Measurements from ENCODE around the gene DGAT2L6.

The DGAT2L6 gene, protein sequence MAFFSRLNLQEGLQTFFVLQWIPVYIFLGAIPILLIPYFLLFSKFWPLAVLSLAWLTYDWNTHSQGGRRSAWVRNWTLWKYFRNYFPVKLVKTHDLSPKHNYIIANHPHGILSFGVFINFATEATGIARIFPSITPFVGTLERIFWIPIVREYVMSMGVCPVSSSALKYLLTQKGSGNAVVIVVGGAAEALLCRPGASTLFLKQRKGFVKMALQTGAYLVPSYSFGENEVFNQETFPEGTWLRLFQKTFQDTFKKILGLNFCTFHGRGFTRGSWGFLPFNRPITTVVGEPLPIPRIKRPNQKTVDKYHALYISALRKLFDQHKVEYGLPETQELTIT

DNA sequence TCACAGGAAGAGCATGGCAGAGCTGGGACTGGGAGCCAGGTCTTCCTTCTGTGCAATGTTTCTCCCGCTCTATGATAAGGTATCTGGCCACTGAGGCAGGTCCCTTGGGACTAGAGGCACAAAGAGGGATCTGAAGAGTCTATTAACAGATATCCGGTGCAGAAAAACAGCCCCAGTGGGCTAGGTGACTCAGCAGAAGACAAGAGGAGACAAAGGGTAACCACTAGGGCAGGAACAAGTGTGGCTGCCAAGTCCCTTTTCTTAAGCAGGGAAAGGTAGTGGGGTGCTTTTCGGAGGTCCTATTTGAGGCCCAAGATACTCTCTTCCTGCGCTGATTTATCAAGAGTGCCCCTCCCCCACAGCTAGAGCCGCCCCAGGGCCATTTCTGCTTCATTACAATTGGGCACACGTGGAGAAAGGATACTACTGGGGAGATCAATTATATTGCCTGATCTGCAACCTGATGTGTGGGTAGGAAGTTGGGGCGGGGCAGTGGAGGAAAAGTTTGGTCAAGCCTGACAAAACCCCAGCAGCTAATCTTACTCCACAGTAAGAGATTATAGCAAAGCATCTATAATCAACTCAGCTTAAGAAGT lies at the start of gene DGAT2L6:
Gene DGAT2L6 (plus strand): TSS at position 546 of the 596 bp plus-strand sequence. CDS start 100 bp downstream, outside the sequence.
- Histone ChIP-seq H3K9me3 (ENCODE audit: low read length) (no peaks in the 10 kb centered on the region), H3K27ac (ENCODE audit: low read depth, low read length) (no peak within 1 kb of the TSS), H3K4me3 (ENCODE audit: low read depth in 1 of 2, low read length in 2 of 2) (no peak within 1 kb of the TSS), H3K9ac (ENCODE audit: low read length) (no peak within 1 kb of the TSS), H3K4me1 (ENCODE audit: insufficient read depth, low read length) (no peaks in the 10 kb centered on the region), H3K36me3 (ENCODE audit: insufficient read depth, low read length) (no peaks in the 10 kb centered on the region), H3K27me3 (ENCODE audit: control insufficient read depth in 1 of 2, insufficient read depth in 2 of 2, low read length in 2 of 2) (peaks cover 0 to 11% of the 10 kb centered on the region in 2 donors)

DNA sequence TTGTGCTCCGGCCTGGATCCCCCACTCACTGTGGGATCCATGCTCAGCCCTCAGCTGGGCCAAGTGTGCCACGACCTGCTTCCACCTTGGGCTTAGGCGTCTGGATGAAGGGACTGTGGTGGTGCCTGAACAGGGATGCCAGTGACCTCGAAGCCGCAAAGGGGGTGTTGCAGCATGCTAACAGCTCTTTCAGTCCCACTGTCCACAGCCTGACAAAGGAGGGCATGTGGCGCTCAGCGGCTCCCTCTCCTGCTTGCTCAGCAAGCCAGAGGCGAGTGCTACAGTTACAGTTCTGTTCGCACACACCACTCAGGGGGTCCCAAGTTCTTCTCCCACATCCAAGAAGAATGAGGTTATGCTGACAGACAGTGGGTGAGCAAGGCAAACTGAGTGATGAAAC lies 49.2 kb upstream of the DGAT2L6 start:
- Histone ChIP-seq H3K9me3 (ENCODE audit: low read length) (no peaks in the 10 kb centered on the region), H3K36me3 (ENCODE audit: insufficient read depth, low read length) (no peaks in the 10 kb centered on the region), H3K27ac (ENCODE audit: low read depth, low read length) (no peak overlapping the region), H3K27me3 (ENCODE audit: control insufficient read depth in 1 of 2, insufficient read depth in 2 of 2, low read length in 2 of 2) (peaks cover 0 to 12% of the 10 kb centered on the region in 2 donors), H3K9ac (ENCODE audit: low read length) (no peak overlapping the region), H3K4me1 (ENCODE audit: insufficient read depth, low read length) (no peaks in the 10 kb centered on the region), H3K4me3 (ENCODE audit: low read depth in 1 of 2, low read length in 2 of 2) (no peak overlapping the region)

GRCh38 chrX:70129816-70130215 lies 47.5 kb upstream of the DGAT2L6 start:
- Histone ChIP-seq H3K9me3 (ENCODE audit: low read length) (no peaks in the 10 kb centered on the region), H3K27ac (ENCODE audit: low read depth, low read length) (no peak overlapping the region), H3K36me3 (ENCODE audit: insufficient read depth, low read length) (no peaks in the 10 kb centered on the region), H3K4me3 (ENCODE audit: low read depth in 1 of 2, low read length in 2 of 2) (no peak overlapping the region), H3K9ac (ENCODE audit: low read length) (no peak overlapping the region), H3K27me3 (ENCODE audit: control insufficient read depth in 1 of 2, insufficient read depth in 2 of 2, low read length in 2 of 2) (peaks cover 0 to 12% of the 10 kb centered on the region in 2 donors), H3K4me1 (ENCODE audit: insufficient read depth, low read length) (peaks cover under 1% of the 10 kb centered on the region)

DNA sequence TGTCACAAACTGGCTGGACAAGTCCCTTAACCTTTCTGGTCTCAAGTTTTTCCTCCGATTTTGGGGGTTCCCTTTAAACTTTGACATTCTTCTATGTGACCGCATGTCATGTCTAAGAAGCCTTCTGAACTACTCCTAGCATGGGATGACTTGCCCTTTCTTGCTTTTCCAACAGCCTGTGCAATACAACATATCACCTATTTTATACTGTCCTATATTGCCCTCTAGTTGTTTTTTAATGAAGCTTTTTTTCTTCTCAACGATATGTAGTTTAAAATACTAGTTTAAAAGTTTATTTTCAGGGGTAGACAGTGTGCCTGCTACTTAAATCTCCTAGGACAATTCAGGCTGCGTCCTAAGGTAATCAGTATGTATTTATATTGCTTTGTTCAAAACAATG lies 45.1 kb upstream of the DGAT2L6 start:
- peaks cover 6% of the 10 kb centered on the region for H3K4me1 ChIP-seq (ENCODE audit: insufficient read depth, low read length)
- H3K4me3 ChIP-seq (ENCODE audit: low read depth in 1 of 2, low read length in 2 of 2) = no peak overlapping the region
- peaks cover 0 to 6% of the 10 kb centered on the region in 2 donors for H3K27me3 ChIP-seq (ENCODE audit: control insufficient read depth in 1 of 2, insufficient read depth in 2 of 2, low read length in 2 of 2)
- H3K9ac ChIP-seq (ENCODE audit: low read length) = no peak overlapping the region
- no peaks in the 10 kb centered on the region for H3K9me3 ChIP-seq (ENCODE audit: low read length)
- H3K27ac ChIP-seq (ENCODE audit: low read depth, low read length) = no peak overlapping the region
- no peaks in the 10 kb centered on the region for H3K36me3 ChIP-seq (ENCODE audit: insufficient read depth, low read length)

DNA sequence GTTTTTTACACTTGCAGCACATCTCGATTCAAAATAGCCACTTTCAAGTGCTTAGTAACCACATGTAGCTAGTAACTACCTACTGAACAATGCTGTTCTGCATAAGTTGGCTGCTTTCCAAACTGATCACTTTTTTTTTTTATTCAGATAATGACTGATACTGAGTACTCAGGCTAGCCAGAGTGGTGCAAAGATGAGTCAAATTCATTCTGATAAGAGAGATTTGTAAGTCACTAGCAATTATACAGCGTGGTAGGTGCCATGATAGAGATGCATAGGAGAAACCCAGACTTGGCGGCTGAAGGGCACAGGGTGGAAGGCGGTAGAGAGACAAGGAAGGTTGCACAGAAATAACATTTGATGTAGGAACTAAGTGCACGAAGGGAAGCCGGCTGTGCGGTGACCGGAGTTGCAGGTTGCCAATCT lies 44.4 kb upstream of the DGAT2L6 start:
- peak overlapping the region; percentile 76 for H3K27ac ChIP-seq (ENCODE audit: low read depth, low read length)
- H3K9me3 ChIP-seq (ENCODE audit: low read length) = no peaks in the 10 kb centered on the region
- peaks cover 0 to 5% of the 10 kb centered on the region in 2 donors for H3K27me3 ChIP-seq (ENCODE audit: control insufficient read depth in 1 of 2, insufficient read depth in 2 of 2, low read length in 2 of 2)
- no peak overlapping the region for H3K9ac ChIP-seq (ENCODE audit: low read length)
- H3K4me1 ChIP-seq (ENCODE audit: insufficient read depth, low read length) = peaks cover 6% of the 10 kb centered on the region
- H3K36me3 ChIP-seq (ENCODE audit: insufficient read depth, low read length) = no peaks in the 10 kb centered on the region
- peak overlapping the region; percentile 62 to 79 for H3K4me3 ChIP-seq (ENCODE audit: low read depth in 1 of 2, low read length in 2 of 2)

GRCh38 chrX:70133303-70134115 lies 43.8 kb upstream of the DGAT2L6 start, which contains the start of gene IGBP1:
IGBP1 (plus strand) TSS chrX:70133447; CDS start chrX:70133948, 501 bp downstream.
- Histone ChIP-seq H3K27ac (ENCODE audit: low read depth, low read length) (peak within 1 kb of the TSS; percentile 76), H3K36me3 (ENCODE audit: insufficient read depth, low read length) (no peaks in the 10 kb centered on the region), H3K9ac (ENCODE audit: low read length) (peak within 1 kb of the TSS; percentile 46), H3K27me3 (ENCODE audit: control insufficient read depth in 1 of 2, insufficient read depth in 2 of 2, low read length in 2 of 2) (no peaks in the 10 kb centered on the region), H3K9me3 (ENCODE audit: low read length) (no peaks in the 10 kb centered on the region), H3K4me3 (ENCODE audit: low read depth in 1 of 2, low read length in 2 of 2) (peak within 1 kb of the TSS; percentile 62 to 79), H3K4me1 (ENCODE audit: insufficient read depth, low read length) (peaks cover 6% of the 10 kb centered on the region)

DNA sequence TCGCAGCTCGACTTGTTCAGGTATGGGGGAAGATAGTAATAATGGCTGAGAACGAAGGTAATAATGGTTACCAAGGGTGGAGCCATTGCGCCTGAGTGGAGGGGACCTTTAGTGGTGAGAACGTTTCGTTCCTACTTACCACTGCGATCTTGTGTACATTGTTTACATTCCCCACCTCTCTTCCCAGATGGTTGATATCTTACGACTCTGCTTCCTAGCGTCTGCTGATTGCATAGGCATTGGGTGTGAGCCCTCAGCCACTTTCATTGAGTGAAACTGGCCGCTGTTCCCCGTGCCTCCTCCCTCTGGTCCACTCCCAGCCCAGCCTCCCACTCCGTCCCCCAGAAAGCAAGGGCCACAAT lies 43.2 kb upstream of the DGAT2L6 start:
- peak overlapping the region; percentile 62 to 79 for H3K4me3 ChIP-seq (ENCODE audit: low read depth in 1 of 2, low read length in 2 of 2)
- no peaks in the 10 kb centered on the region for H3K36me3 ChIP-seq (ENCODE audit: insufficient read depth, low read length)
- H3K27me3 ChIP-seq (ENCODE audit: control insufficient read depth in 1 of 2, insufficient read depth in 2 of 2, low read length in 2 of 2) = no peaks in the 10 kb centered on the region
- H3K27ac ChIP-seq (ENCODE audit: low read depth, low read length) = peak overlapping the region; percentile 35
- H3K9me3 ChIP-seq (ENCODE audit: low read length) = no peaks in the 10 kb centered on the region
- H3K9ac ChIP-seq (ENCODE audit: low read length) = peak overlapping the region; percentile 46
- peaks cover 6% of the 10 kb centered on the region for H3K4me1 ChIP-seq (ENCODE audit: insufficient read depth, low read length)

GRCh38 chrX:70138622-70139021 lies 38.7 kb upstream of the DGAT2L6 start:
- Histone ChIP-seq H3K9me3 (ENCODE audit: low read length) (no peaks in the 10 kb centered on the region), H3K4me3 (ENCODE audit: low read depth in 1 of 2, low read length in 2 of 2) (no peak overlapping the region), H3K27me3 (ENCODE audit: control insufficient read depth in 1 of 2, insufficient read depth in 2 of 2, low read length in 2 of 2) (no peaks in the 10 kb centered on the region), H3K36me3 (ENCODE audit: insufficient read depth, low read length) (no peaks in the 10 kb centered on the region), H3K4me1 (ENCODE audit: insufficient read depth, low read length) (peaks cover 6% of the 10 kb centered on the region), H3K27ac (ENCODE audit: low read depth, low read length) (no peak overlapping the region), H3K9ac (ENCODE audit: low read length) (no peak overlapping the region)

DNA sequence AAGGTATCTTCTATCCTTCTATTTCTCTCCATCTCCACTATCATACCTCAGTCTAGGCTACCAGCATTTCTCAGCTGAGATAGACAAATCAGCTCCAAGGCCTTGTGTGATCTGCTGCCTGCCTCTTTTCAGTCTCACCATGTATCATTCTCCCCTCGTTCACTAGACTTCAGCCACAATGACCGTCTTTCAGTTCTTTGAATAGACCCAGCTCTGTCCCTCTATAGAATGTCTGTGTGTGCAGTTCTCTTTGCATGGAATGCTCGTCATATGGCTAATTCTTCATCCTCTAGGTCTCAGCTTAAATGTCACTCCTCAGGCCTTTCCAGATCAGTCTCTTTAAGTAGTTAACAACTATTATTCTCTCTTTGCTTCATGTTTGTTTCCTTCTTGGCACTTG lies 37.5 kb upstream of the DGAT2L6 start:
- H3K4me3 ChIP-seq (ENCODE audit: low read depth in 1 of 2, low read length in 2 of 2) = no peak overlapping the region
- no peaks in the 10 kb centered on the region for H3K36me3 ChIP-seq (ENCODE audit: insufficient read depth, low read length)
- no peaks in the 10 kb centered on the region for H3K9me3 ChIP-seq (ENCODE audit: low read length)
- no peaks in the 10 kb centered on the region for H3K27me3 ChIP-seq (ENCODE audit: control insufficient read depth in 1 of 2, insufficient read depth in 2 of 2, low read length in 2 of 2)
- no peak overlapping the region for H3K9ac ChIP-seq (ENCODE audit: low read length)
- H3K27ac ChIP-seq (ENCODE audit: low read depth, low read length) = no peak overlapping the region
- peaks cover 6% of the 10 kb centered on the region for H3K4me1 ChIP-seq (ENCODE audit: insufficient read depth, low read length)

GRCh38 chrX:70141373-70141772 lies 35.9 kb upstream of the DGAT2L6 start:
- no peaks in the 10 kb centered on the region for H3K27me3 ChIP-seq (ENCODE audit: control insufficient read depth in 1 of 2, insufficient read depth in 2 of 2, low read length in 2 of 2)
- no peaks in the 10 kb centered on the region for H3K36me3 ChIP-seq (ENCODE audit: insufficient read depth, low read length)
- H3K27ac ChIP-seq (ENCODE audit: low read depth, low read length) = no peak overlapping the region
- no peaks in the 10 kb centered on the region for H3K9me3 ChIP-seq (ENCODE audit: low read length)
- H3K9ac ChIP-seq (ENCODE audit: low read length) = no peak overlapping the region
- H3K4me1 ChIP-seq (ENCODE audit: insufficient read depth, low read length) = no peaks in the 10 kb centered on the region
- no peak overlapping the region for H3K4me3 ChIP-seq (ENCODE audit: low read depth in 1 of 2, low read length in 2 of 2)

All from muscle layer of colon (tissue), 2 donors.